GM20000 (cell line): ENCODE data around the gene CLTCL1.

Experiments used
- DNase-seq: peaks from one replicate; pipeline ENCODE4 v3.0.0; 2012; ENCODE audit warnings: low spot score
- TF ChIP-seq, protein P1 (sequence below): IDR thresholded peaks from 2 replicates; pipeline ENCODE4 v1.5.1; 2012; ENCODE audit warnings: mild to moderate bottlenecking, control low read depth; ENCODE audit errors: extremely low read depth, missing control alignments

Gene CLTCL1

DNA sequence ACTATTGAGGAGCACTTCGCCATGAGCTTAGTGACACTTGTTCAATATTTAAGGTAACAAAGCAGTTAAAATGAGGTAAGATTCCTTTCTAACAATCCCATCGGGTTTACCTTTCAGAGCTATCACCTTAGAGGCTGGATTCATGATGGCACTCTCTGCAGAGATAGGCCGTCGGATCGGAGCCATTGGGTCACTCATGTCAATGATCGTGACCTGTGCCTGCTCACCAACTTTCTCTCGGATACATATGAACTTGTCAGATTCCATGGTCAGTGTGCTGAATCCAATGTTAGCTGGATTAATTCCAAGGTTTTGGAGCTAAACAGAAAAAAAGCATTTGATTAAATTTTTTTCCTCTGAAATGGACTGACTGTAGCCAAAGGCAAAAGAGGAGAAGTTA is 16.0 kb downstream of the CLTCL1 start:
- TF ChIP-seq, protein P1, sequence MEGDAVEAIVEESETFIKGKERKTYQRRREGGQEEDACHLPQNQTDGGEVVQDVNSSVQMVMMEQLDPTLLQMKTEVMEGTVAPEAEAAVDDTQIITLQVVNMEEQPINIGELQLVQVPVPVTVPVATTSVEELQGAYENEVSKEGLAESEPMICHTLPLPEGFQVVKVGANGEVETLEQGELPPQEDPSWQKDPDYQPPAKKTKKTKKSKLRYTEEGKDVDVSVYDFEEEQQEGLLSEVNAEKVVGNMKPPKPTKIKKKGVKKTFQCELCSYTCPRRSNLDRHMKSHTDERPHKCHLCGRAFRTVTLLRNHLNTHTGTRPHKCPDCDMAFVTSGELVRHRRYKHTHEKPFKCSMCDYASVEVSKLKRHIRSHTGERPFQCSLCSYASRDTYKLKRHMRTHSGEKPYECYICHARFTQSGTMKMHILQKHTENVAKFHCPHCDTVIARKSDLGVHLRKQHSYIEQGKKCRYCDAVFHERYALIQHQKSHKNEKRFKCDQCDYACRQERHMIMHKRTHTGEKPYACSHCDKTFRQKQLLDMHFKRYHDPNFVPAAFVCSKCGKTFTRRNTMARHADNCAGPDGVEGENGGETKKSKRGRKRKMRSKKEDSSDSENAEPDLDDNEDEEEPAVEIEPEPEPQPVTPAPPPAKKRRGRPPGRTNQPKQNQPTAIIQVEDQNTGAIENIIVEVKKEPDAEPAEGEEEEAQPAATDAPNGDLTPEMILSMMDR: no peak
- DNase-seq: no peak

DNA sequence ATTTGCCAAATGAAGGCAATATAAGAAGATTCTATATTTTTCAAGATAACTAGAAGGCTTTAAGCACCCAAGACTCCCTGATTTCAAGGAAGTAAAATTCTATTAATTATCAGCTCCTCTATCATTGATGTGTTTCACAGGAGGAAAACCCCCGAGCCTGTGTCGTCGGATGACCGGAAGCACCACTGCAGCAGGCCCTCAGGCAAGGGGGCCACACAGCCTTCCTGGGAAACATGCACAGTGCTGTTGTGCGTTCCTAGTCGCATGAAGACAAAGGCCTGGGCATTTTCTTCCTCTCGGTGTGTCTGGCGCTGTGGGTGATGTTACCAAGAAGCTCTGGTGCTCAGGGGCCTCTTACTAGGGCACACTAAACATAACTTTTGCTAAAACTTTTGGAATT is 16.4 kb downstream of the CLTCL1 start:
- no peak for DNase-seq
- TF ChIP-seq, protein P1: no peak

DNA sequence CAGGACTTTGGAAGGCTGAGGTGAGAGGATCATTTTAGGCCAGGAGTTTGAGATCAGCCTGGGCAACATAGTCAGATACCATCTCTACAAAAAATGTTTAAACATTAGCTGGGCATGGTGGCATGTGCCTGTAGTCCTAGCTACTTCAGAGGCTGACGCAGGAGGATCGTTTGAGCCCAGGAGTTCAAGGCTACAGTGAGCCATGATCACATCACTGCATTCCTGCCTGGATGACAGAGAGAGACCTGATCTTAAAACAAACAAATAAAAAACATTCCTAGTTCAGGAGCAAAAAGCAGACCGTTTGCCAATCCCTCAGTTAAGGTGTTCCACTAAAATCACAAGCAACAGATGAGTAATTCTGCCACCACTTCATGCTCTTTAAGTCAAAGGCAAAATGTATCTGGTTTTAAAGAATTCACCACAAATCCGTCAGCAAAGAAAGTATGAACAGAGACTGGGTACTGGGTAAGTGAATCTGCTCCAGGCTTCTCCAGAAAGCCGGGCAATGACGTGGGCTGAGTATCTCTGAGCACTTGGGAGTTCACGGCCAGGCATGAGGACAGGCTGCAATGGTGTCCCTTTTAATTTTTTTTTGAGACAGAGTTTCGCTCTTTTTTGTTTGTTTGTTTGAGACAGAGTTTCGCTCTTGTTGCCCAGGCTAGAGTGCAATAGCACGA is 19.5 kb downstream of the CLTCL1 start:
- no peak for DNase-seq

DNA sequence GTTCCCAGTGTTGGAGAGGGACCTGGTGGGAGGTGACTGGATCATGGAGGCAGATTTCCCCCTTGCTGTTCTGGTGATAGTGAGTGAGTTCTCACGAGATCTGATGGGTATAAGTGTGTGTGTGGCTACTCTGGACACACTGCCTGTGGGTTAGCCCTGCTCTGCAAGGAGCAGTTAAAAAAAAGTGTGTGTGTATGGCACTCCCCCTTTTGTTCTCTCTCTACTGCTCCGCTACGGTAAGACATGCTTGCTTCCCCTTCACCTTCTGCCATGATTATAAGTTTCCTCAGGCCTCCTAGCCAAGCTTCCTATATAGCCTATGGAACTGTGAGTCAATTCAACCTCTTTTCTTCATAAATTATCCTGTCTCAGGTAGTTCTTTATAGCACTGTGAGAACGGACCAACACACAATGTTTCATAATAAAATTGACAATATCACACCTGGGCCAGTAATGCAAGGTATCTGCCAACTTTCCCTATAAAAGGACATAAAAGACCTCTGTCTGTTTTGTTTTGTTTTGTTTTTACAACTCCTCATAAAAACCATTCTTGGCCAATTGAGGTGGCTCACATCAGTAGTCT is 20.2 kb downstream of the CLTCL1 start:
- no peak for DNase-seq

More for the DNA sequence above, 19.5 kb downstream of the CLTCL1 start:
- TF ChIP-seq, protein P1: no peak

DNA sequence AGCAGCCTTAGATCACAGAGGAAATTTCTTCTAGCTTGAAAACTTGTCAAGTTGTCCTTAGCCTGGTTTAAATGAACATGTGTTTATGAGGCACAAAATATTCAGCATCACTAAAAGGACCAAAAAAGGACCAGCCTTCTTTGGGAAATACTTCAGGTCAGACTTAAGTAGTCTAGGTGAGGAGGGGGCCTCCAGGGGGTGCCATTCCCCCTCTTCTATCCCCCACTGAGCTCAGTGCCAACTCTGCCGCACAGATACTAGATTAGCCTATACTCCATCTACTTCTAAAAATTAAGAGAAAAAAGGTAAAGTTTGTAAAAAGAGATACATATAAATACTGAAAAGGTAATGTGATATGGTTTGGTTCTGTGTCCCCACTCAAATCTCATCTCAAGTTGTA is 20.6 kb downstream of the CLTCL1 start:
- DNase-seq: no peak
- TF ChIP-seq, protein P1: no peak

More for the DNA sequence above, 20.2 kb downstream of the CLTCL1 start:
- TF ChIP-seq, protein P1: no peak

DNA sequence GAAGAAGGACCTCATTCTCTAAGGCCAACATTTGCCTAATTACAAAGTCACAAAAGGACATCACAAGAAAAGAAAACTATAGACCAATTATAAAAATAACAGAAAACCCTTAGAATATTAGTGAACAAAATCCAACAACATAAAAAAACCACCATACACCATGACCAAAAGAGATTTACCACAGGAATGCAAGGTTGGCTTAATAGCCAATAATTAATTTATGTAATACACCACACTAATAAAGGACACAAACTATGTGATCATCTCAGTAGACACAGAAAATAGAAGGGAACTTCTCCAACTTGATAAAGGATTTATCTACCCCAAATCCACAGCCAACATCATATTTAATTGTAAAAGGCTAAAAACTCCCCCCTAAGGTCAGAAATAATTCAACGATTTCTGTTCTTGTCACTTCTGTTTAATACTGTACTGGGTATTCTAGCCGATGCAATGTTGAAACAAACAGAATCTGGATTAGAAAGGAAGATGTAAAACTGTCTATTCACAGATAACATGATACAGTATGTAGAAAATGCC is 24.9 kb downstream of the CLTCL1 start:
- TF ChIP-seq, protein P1: no peak
- no peak for DNase-seq

DNA sequence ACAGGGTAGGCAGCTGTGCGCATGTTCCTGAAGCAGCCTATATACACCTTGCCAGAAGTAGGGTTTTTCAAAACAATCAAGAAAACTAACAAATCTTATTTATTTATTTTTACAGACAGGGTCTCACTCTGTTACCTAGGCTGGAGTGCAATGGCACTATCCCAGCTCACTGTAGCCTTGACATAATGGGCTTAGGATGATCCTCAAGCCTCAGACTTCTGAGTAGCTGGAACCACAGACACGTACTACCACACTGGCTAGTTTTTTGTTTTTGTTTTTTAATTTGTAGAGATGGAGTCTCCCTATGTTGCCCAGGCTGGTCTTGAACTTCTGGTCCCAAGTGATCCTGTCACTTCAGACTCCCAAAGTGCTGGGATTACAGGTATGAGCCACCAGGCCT is 25.7 kb downstream of the CLTCL1 start:
- no peak for DNase-seq
- TF ChIP-seq, protein P1: no peak
